Cortex of kidney (tissue), 1 donor: Measurements from ENCODE around the gene KAT5.
"Not testable (repeated sequence)": the region's sequence is repeated elsewhere in the genome, so short reads cannot be mapped to it uniquely, and the experiment has no call there.

Experiments
- DNase-seq: peaks from one replicate; lab custom pipeline; 2025; lab: John Stamatoyannopoulos, UW

Gene KAT5

GRCh38 chr11:65711785-65712632 lies at the start of gene KAT5:
KAT5 (plus strand) TSS chr11:65712252; CDS start chr11:65712268, 16 bp downstream.
- DNase-seq: no peak

DNA sequence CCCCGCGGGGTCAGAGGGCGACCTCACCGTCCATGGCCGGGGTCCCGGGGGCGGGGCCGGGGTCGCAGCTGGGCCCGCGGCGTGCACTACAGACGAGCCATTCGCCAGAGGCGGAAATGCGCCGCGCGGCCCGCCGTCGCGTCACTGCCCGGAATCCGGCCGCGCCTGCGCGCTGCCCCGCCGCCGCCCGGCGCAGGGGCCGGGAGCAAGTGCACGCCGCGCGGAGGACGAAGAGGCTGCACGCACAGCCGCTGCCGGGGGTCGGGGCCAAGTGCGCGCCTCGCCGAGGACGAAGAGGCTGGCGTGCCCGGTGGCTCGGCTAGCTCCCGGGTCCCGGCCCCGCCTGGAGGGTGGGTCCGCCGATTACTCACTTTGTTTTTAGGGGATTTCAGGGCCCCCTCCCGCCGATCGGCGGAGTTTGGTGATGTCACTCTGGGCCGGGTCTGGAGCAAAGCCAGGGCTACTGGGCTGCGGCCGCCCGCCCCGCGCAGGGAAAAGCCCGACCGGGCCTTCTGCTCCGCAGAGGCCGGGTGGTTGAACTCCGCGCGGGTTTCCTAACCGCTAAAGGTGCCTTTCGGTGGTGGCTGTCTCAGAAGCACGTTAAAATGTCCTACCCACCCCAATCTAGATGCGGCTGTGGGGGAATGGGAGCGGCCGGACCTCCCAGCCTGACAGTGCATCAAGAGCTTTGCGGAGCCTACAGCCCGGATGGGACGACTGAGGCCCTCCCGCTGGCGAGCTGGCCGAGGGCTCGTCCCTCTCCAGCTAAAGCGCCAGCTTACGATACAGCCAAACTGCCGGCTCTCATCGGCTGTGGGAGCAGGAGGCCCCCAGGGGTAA lies 49.0 kb upstream of the KAT5 start, which contains the start of gene RELA:
Gene RELA, minus strand, starts transcription at position 118 of the 840 bp plus-strand sequence. Its CDS starts 84 bp downstream, at position 34.
- peak; percentile 94 for DNase-seq

DNA sequence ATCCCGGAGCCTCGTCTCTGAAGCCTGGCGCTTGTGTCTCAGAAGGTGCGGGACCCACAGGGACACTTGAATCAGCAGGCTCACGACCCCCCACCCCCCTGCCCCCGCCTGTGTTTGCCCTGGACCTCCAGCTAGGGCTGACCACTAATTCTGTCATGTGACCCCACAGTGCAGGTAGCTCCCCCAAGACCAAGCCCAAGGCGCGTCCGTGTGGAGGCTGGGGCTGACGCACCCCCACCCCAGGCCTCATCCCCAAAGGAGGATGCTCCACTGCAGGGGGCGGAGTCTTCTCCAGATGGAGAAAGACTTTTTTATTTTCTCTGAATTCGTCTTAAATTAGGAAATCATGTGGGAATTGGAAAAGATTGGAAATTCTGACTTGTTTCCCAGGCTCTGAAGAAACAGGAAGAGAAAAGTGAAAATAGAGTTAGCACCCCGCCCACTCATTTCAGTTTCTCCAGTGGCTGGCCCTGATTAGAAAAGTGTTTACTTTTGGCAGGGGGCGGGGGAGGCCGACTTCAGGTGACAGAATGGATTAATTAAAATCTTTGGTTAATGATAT lies 48.3 kb upstream of the KAT5 start:
- no peak for DNase-seq

DNA sequence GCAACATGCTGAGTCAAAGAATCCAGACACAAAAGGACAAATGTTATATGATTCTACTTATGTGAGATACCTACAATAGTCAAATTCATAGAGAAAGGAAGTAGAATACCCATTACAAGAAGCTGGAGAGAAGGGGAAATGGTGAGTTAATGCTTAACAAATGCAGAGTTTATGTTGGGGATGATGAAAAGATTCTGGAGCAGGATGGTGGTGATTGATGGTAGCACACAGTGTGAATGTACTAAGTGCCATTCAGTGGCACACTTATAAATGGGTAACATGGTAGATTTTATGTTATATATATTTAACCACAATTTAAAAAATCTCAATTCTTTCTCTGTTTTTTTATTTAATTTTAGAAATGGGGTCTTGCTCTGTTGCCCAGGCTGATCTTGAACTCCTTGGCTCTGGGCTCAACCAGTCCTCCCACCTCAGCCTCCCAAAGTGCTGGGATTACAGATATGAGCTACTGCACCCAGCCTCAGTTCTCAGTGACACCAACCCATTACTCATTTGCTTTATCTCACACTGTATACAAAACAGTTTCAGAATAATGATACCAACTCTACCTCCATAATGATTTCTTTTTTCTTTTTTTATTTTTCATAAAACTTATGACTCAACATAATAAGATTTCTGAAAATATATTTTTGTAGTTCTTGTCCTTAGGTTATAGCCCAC lies 39.7 kb upstream of the KAT5 start:
- no peak for DNase-seq

GRCh38 chr11:65672982-65673381 lies 39.1 kb upstream of the KAT5 start:
- no peak for DNase-seq

- no peak for DNase-seq
Measured at GRCh38 chr11:65680192-65680743, 31.8 kb upstream of the KAT5 start.

DNA sequence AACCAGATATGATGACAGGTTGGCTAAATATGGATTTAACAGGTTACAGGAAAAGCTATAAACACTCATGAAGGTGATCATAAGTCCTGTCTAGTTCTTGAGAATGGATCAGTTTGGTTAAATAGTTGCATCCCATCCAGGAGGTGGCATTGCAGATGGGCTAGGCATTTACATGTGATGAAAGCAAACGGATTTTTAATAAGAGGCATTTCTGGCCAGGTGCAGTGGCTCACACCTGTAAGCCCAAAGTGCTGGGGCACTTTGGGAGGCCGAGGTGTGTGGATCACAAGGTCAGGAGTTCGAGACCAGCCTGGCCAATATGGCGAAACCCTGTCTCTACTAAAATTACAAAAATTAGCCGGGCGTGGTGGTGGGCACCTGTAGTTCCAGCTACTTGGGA lies 28.6 kb upstream of the KAT5 start:
- DNase-seq: not testable (repeated sequence)

- no peak for DNase-seq
Measured at GRCh38 chr11:65685981-65686380, 26.1 kb upstream of the KAT5 start.

DNA sequence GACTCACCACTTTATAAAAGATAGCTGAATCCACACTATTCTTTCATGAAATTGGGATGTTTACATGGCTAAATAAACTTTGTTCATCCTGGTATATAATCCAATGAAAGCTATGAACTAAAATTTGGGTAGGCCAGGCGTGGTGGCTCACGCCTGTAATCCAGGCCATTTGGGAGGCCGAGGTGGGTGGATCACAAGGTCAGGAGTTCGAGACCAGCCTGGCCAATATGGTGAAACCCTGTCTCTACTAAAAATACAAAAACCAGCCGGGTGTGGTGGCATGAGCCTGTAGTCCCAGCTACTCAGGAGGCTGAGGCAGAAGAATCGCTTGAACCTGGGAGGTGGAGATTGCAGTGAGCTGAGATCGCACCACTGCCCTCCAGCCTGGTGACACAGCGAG lies 20.2 kb upstream of the KAT5 start:
- DNase-seq: not testable (repeated sequence)

DNA sequence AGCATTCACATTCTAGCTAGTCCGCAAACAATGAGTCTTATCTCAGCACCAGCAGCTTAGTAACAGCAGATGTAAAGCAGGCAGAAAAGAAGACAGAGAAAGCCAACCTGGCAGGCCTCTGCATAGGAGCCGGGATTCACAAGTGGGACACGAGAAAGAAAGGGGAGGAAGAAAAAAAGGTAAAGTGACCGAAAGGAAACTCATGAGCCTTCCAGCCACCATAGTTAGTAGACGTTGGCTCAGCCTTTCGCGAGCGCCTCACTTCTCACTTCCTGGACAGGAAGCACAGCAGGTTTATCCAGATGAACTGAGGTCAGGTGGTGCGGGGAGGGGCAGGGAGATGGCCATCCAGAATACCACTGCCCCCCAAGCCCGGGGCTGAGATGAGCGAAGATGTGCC lies 19.7 kb upstream of the KAT5 start:
- DNase-seq: no peak

DNA sequence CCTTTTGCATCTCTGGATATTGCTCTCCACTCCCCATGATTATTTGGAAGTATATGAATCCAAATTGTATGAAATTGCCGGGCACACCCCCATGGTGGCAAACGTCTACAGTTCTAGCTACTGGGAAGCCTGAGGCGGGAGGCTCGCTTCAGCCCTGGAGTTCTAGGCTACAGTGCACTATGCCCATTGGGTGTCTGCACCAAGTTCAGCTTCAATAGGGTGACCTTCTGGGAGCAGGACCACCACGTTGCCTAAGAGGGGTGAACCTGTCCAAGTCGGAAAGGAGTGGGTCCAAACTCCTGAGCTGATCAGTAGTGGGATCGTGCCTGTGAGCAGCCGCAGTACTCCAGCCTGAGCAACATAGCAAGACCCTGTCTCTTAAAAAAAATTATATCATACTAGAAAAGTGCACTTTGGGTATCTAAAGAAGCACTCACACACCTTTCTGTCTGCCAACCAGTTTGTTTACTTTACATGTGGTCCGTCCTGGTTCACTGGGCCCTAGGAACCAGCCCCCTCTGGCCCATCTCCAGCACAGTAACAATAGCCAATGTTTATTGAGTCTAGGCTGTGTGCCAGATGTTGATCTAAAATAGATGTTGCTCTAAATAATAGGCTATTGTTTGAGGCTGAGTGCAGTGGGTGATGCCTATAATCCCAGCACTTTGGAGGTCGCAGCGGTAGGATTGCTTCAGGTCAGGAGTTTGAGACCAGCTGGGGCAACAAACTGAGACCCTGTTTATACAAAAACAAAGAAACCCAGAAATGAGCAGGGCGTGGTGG lies 16.4 kb upstream of the KAT5 start:
- DNase-seq: no peak

DNA sequence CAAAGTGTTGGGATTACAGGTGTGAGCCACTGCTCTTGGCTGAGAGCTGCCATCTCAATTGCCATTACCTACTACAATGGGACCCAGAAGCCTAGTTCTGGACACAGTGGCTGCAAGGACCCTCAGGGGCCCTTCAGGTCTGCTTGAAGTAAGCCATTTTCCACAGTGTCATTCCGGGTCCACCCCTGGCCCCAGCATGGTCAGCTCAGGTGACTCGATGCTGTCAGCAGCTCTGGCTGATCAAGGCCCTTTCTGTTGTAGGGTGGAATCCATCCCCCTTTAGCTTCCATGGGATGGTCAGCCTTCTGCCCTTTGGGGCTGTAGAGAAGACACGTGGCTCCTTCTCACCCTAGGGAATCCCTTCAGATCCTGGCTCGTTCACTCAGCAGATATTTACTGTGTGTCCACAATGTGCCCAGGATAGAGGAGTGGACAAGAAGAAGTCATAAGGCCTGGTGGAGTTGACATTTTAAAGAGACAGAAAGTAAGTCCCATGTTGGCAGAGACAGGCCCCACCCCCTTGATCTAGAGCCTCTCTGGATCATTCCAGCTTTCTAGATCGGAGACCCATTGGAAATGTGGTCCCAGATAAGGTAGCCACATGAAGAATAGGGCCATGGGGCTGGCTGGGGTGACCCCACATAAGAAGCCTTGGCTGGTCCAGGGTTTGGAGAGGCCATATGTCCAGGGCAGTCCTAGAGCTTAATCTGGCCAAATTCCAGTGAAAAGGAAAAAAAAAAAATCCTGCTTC lies 15.1 kb upstream of the KAT5 start:
- DNase-seq: no peak

DNA sequence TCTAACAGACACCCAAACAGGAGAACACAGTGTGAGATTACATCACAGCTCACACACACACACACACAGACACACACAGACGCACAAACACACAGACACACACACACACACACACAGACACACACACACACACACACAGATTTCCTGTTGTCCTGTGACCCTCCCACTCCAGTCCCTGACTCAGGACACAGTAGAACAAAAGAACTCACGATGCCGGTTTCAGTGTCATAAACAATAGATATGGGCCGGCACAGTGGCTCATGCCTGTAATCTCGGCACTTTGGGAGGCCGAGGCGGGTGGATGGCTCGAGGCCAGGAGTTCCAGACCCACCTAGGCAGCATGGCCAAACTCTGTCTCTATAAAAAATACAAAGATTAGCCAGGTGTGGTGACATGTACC lies 13.8 kb upstream of the KAT5 start:
- DNase-seq: no peak

- no peak for DNase-seq
Measured at GRCh38 chr11:65699306-65699705, 12.7 kb upstream of the KAT5 start.

GRCh38 chr11:65700399-65700798 lies 11.7 kb upstream of the KAT5 start:
- DNase-seq: no peak

GRCh38 chr11:65701686-65702085 lies 10.4 kb upstream of the KAT5 start:
- no peak for DNase-seq

DNA sequence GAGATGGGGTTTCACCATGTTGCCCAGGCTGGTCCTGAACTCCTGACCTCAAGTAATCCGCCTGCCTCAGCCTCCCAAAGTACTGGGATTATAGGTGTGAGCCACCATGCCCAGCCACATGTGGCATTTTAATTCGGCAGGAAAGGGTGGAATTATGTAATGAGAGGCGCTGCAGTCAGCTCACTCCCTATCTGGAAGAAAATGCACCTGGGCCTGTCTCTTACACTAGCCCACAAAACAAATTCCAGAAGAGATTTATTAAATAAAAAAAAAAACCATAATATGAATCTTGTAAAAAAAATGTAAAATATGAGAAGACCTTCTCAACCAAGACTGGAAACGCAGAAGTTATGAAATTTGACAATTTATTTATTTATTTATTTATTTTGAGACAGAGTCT lies 8.2 kb upstream of the KAT5 start:
- DNase-seq: no peak

GRCh38 chr11:65706303-65706763 lies 5.7 kb upstream of the KAT5 start:
- not testable (repeated sequence) for DNase-seq

- DNase-seq: not testable (repeated sequence)
Measured at GRCh38 chr11:65707002-65707401, 5.0 kb upstream of the KAT5 start.

DNA sequence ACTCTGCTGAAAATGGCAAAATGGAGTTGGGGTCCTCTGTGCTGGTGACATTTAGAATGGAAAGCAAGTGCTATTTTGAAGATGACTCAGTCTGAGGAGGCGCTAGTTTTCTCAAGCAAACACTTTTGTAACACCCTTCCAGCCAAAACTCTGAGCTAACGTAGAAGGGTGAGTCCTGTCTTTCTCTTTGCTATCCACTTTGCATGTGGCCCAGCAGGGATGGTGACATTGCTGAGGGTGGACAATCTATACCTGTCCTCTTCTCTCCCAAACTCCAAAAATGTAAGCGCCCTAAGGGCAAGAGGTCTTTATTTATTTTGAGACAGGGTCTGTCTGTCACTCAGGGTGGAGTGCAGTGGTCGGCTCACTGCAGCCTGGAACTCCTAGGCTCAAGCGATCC lies 3.6 kb upstream of the KAT5 start:
- DNase-seq: no peak
